K562 (cell line): Measurements from ENCODE around the gene OST4. TPM values are rescaled to one million over a fixed set of nuclear protein-coding genes. Genes with fewer than 3 reads are reported as not detected.

Experiments
- DNMT1 ChIP-seq: fragments of 450-650 bp; IDR thresholded peaks from 2 replicates; pipeline ENCODE4 v1.6.1; 2016; ENCODE audit warnings: antibody characterized with exemption, mild to moderate bottlenecking
- HOMEZ ChIP-seq: fragments of 250-450 bp; sonication (Bioruptor Pico); IDR thresholded peaks from 2 replicates; pipeline ENCODE4 v1.4.0; 2020; ENCODE audit warnings: mild to moderate bottlenecking, moderate library complexity
- MCM5 ChIP-seq: fragments of 450-650 bp; IDR thresholded peaks from 2 replicates; pipeline ENCODE4 v1.6.1; 2016; ENCODE audit warnings: low read depth
- MYC ChIP-seq, 2 experiments: fragments of 250-450 bp in 1 of 2; sonication (Bioruptor Pico) in 1 of 2; IDR thresholded peaks; 2 replicates each; pipeline versions ENCODE4 v1.5.1 to v1.6.1; 2012 to 2021; ENCODE audit warnings: low read depth in 2 of 2, borderline replicate concordance in 1 of 2, improper control_type of control experiment in 1 of 2, low read length in 1 of 2, mild to moderate bottlenecking in 1 of 2, moderate library complexity in 1 of 2
- NCOR1 ChIP-seq: fragments of 450-650 bp; IDR thresholded peaks from 2 replicates; pipeline ENCODE4 v1.6.1; 2016; ENCODE audit warnings: mild to moderate bottlenecking, moderate library complexity
- SMARCA4 ChIP-seq: fragments of 450-650 bp; IDR thresholded peaks from 2 replicates; pipeline ENCODE4 v1.6.1; 2016
- YY1 ChIP-seq, 3 experiments: IDR thresholded peaks; 2 replicates each; pipeline ENCODE4 v1.6.1; 2011; ENCODE audit warnings: low read length in 2 of 3, mild to moderate bottlenecking in 2 of 3, moderate library complexity in 2 of 3, borderline replicate concordance in 1 of 3, control low read depth in 1 of 3, low read depth in 1 of 3; ENCODE audit not compliant: insufficient read depth in 3 of 3, insufficient replicate concordance in 2 of 3, control insufficient read depth in 1 of 3, insufficient read length in 1 of 3; ENCODE audit errors: extremely low read depth in 1 of 3
- ZNF316 ChIP-seq: fragments of 450-650 bp; IDR thresholded peaks from 2 replicates; pipeline ENCODE4 v1.6.1; 2016
- ZNF592 ChIP-seq: fragments of 450-650 bp; IDR thresholded peaks from 2 replicates; pipeline ENCODE4 v1.6.1; 2017; ENCODE audit warnings: antibody characterized with exemption, mild to moderate bottlenecking
- ZNF77 ChIP-seq: fragments of 250-450 bp; sonication (Bioruptor Pico); IDR thresholded peaks from 2 replicates; pipeline ENCODE4 v1.5.0; 2020
- polyA plus RNA-seq, 8 experiments: library from polyadenylated mRNA; depleted of rRNA in 4 of 8; stranded (reverse) in 5 of 8; unstranded in 3 of 8; fragments of >200 nt; fragmentation: Nextera tagmentation in 2 of 8; fragmentation: Illumina TruSeq in 1 of 8; extraction: Ambion mirVana in 2 of 8; extraction: Trizol in 1 of 8; gene quantifications; 2 replicates each; pipeline versions ENCODE4 v1.2.1 to v1.2.3, GENCODE V29; 2011 to 2014; ENCODE audit warnings: inconsistent platforms in 1 of 8, missing spikeins in 1 of 8
- total RNA-seq, 7 experiments: library from RNA; depleted of rRNA in 6 of 7; stranded (reverse); fragments of >200 nt in 6 of 7; fragmentation: Illumina TruSeq in 2 of 7; extraction: Trizol in 2 of 7; gene quantifications; 2 replicates each; pipeline versions ENCODE4 v1.2.1 to v1.2.3, GENCODE V29; 2011 to 2021; ENCODE audit warnings: low replicate concordance in 1 of 7
- TF ChIP-seq, protein P1 (sequence below): fragments of 250-450 bp; sonication (Bioruptor Pico); IDR thresholded peaks from 2 replicates; pipeline ENCODE4 v1.5.0; 2021; ENCODE audit warnings: mild to moderate bottlenecking, borderline replicate concordance

Gene OST4
- total and polyA plus RNA-seq, 9 of the 15 experiments (the other 6 are each of a cell fraction or from before 2014, with no cell fraction given): 186 to 1,155 (median 355) TPM

GRCh38 chr2:27042985-27043634, 28.3 kb downstream of the OST4 start (continued):
- TF ChIP-seq DNMT1 (no peak), SMARCA4 (no peak), ZNF592 (no peak), NCOR1 (0 out of 2 replicates have a peak, but pooled peaks have one; percentile 12), MYC (IDR thresholded peaks at IDR 0.05; ENCODE audit: low read depth, low read length) (no peak), MYC (CRISPR knock-in tag; IDR thresholded peaks at IDR 0.05; ENCODE audit: borderline replicate concordance, low read depth) (no peak), MCM5 (no peak), YY1 (IDR thresholded peaks at IDR 0.05; ENCODE audit: borderline replicate concordance in 1 of 3, control insufficient read depth in 1 of 3, extremely low read depth in 1 of 3, insufficient read depth in 3 of 3, insufficient read length in 1 of 3, insufficient replicate concordance in 2 of 3, low read depth in 1 of 3, low read length in 2 of 3) (no peak), HOMEZ (CRISPR knock-in tag) (no peak), ZNF316 (no peak), ZNF77 (CRISPR knock-in tag) (no peak)
- TF ChIP-seq, protein P1, sequence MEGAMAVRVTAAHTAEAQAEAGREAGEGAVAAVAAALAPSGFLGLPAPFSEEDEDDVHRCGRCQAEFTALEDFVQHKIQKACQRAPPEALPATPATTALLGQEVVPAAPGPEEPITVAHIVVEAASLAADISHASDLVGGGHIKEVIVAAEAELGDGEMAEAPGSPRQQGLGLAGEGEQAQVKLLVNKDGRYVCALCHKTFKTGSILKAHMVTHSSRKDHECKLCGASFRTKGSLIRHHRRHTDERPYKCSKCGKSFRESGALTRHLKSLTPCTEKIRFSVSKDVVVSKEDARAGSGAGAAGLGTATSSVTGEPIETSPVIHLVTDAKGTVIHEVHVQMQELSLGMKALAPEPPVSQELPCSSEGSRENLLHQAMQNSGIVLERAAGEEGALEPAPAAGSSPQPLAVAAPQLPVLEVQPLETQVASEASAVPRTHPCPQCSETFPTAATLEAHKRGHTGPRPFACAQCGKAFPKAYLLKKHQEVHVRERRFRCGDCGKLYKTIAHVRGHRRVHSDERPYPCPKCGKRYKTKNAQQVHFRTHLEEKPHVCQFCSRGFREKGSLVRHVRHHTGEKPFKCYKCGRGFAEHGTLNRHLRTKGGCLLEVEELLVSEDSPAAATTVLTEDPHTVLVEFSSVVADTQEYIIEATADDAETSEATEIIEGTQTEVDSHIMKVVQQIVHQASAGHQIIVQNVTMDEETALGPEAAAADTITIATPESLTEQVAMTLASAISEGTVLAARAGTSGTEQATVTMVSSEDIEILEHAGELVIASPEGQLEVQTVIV (CRISPR knock-in tag): no peak
- TF ChIP-seq, all 486 proteins: peak for 10
